ENCODE data around the gene KCNJ12.
A peak's percentile ranks its signal among the peaks of the same experiment; 100 is the strongest.
"Not testable (repeated sequence)": the region's sequence is repeated elsewhere in the genome, so short reads cannot be mapped to it uniquely, and the experiment has no call there.

Gene KCNJ12

DNA sequence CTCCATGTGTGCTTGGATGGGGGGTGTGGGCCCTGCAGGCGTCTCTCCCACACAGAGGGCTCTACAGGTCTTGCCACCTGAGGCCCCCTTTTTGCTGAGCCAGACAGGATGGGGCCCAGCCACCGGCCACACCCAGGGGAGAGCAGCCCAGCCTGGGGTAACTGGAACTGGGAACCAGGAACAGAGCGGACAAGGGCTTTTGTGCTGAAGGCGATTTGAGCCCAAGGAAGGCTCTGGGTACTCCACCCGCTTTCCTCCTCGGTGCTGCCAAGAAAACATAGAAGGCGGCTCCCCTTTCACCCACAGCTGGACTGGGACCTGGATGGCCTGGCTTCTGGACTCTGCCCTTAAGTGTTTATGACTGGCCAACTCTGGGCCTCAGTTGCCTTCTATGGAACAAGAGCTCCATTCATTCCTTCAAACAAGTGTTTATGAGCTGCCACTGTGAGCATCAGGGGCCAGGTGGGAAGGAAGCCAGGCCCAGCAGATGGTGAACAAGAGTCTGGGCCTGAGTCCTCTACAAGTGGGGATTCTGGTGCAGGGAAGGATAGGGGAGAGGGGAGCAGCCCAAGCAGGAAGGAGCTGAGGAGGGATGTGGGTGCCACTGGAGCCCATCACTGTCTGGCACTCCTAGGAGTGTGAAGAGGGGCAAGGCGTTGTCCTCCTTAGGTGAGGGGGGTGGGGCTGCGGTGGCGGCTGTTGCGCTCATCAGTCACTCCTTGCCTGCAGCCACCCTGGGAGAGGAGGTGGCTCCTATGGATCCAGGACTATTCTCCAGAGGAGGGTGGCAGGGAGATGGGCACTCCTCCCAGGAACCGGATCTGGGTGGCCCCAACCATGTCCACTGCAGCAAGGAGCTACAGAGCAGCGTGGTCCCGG lies 46.4 kb downstream of the KCNJ12 start:
- not testable (repeated sequence) for DNase-seq

DNA sequence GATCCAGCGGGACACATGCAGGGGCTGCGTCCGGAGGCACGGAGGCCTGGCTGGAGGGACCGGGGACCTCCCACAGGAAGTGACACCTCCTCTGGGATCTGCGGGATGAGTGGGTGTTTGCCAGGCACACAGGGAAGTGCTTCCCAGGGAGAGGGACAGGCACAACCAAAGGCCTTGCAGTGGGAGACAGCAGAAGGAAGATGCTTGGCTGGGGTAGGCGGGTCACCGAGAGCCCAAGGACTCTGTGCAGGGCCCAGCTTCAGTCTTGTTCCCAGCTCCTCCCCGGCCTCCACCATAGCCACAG lies 47.0 kb downstream of the KCNJ12 start:
- DNase-seq, result not testable (repeated sequence)

DNA sequence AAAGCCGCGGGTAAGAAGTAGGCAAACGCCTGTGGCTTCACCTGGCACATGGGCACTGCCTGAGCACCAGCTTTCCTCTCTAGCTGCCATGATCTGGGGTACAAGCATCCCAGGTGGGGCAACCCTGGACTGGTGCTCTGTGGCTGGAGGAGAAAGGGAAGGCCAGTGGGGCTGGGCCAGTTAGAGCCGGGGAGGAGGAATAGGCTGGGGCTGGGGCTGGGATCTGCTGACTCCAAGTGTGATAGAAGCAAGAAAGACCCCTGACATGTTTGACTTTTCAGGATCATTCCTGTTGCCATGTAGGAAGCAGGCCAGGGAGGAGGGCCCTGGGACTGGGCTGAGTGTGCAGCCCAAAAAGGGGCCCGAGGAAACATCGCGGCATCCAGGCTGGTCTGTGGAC lies 48.5 kb downstream of the KCNJ12 start:
- DNase-seq, result not testable (repeated sequence)

DNA sequence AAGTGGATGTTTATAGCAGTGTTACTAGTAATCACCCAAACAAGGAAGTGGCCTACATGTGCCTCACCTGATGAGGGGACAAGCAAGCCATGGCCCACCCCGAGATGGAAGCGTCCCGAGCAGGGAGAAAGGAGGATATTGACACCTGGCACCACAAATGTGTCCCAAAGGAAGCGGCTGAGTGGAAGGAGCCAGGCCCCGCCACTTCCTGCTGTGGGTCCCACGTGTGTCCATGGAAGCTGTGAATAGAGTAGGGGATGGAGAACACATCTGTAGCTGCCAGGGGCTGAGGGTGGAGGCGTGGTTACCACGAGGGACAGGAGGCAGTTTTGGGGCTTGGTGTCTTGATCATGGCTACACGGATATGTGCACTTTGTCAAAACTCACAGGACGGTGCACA lies 49.2 kb downstream of the KCNJ12 start:
- DNase-seq, result no peak

DNA sequence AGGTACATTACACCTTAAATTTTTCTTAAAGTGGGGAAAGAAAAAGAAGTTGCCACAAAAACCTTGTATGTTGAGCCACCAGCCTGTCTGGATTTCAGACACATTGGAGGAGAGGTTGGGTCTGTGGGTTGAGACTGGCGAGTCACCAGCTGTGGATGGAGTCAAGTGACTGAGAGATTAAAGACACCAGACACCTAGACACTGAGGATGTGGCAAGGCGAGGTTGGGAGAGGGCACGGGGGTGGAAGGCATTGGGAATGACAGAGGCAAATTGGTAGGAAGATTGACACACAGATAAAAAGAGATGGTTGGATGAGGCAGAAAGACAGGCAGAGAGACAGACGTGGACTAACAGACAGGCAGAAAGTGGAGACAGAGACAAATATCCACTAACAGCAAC lies 49.6 kb downstream of the KCNJ12 start:
- DNase-seq, result no peak

DNA sequence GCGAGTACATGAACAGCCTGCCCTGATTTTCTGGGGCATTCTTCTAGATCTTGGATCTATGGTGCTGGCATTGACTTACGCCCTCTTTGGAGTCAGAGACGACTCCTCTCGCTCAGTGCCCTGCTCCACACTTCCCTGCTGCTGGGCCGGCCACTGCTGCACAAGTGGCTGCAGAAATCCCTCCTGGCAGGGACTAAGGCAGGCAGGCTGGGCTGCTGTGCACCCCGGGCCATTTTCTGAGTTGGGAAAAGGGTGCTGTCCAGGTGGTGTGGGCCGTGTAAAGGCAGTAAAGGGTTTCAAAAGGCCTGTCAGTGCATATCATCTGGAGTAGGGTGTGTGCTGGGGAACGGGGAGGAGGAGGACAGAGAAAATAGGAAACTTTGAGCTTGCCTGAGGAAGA lies 50.1 kb downstream of the KCNJ12 start:
- DNase-seq, result not testable (repeated sequence)

DNA sequence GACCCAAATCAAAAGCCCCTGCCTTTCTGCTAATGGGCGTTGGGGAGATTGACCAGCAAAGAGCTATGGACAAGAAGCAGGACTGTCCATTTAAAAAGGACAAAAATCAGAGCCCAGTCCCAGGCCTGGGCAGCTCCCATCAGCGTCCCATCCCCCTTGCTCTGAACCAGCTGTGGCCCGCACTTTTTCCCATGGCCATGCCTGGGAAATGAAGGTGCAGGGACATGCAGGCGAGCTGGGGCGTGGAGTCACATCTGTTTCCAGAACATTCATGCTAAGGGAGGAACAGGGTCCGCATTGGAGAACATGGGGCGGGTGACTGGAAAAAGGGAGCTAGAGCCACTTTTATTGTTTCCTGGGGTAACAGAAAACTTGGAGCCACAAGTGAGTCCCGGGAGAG lies 50.7 kb downstream of the KCNJ12 start:
- not testable (repeated sequence) for DNase-seq

DNA sequence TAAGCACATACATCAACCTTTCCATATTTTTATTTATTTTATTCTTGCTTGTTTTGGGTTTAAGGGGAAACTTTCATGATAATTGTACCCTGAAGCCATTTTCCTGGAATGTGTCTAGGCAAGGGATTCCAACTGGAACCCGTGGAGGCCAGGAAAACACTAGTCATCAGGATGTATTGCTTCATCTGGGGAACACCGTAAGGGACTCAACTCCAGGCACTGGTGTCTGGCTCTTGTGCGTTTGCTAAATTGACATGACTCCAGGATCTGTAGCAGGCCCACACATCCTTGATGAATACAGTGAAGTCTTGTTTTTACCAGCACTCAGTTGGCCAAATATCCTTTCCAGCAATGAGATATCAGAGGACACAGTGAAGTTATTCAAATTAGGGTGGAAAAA lies 51.6 kb downstream of the KCNJ12 start:
- not testable (repeated sequence) for DNase-seq

DNA sequence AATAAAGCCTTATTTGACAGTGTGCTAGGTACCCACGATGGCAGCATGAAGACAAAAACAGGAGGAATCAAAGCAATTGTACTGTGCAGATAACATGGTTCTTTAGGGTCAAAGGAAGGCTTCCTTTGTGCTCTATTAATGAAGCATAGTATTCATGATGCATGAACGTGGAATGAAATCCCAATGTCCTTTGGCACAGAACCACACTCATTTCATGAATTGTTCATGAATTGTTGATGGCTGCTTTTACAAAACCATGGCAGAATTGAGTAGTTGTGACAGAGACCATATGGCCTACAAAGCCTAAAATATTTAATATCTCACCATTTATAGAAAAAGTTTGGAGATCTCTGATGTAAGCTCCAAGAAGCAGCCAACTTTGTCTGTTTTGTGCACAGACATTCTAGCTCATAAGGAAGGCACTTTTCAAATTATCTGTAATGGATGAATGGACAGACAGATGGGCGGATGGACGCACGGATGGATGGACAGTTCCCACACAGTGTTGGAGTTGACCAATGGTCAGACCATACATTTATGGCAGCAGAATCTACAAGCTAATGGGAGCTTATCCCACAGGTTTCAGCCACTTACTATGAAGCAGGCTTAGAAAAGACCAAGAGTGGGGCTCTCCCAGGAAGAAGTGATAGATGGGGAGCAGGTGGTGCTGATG lies 52.7 kb downstream of the KCNJ12 start:
- DNase-seq, result not testable (repeated sequence)

DNA sequence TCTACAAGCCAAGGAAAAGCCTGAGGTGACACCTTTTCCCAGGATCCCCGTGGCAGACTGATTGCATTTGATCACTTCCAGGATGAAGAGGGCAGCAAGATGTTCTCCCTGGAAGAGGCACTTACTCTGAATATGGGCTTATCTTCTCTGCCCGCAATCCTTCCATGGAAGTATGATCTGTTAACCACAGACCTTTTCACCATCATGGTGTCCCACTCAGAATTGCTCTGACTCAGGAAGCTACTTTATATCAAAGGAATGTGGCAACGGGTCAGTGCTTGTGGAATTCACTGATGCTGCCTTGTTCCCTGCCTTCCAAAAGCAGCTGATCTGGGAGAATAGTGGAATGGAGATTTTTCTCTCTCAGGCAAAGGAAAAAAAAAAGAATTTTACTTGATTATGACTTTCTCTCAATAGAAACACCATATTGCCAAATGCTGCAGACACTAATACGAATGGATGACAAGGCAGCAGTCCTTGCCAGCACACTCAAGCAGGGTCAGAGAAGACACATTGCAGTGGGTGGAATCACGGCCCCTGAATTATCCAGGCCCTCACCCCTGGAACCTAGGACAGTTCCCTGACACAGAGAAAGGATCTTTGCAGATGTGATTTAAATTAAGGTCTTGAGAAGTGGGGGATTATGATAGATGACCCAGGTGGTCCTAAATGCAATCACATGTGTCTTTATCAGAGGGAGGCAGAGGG lies 53.9 kb downstream of the KCNJ12 start:
- not testable (repeated sequence) for DNase-seq

DNA sequence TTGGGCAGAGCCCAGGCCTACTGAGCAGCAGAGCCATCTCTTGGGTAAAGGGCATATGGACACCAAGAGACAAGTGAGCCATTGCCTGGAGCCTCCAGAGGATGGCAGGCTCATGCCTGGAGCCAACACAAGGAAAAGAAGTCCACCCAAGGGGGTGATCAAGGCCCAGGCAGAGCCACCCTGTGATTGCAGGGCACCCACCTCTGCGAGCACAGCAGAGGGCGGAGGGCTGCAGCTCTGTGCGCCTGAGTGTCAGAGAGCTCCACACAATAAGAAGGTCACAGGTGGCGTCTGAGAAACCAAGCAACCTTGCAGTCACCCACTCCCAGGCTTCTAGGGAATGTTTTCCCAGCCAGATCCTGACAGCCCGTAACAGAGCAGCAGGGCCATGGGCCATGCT lies 57.8 kb downstream of the KCNJ12 start:
- not testable (repeated sequence) for DNase-seq

DNA sequence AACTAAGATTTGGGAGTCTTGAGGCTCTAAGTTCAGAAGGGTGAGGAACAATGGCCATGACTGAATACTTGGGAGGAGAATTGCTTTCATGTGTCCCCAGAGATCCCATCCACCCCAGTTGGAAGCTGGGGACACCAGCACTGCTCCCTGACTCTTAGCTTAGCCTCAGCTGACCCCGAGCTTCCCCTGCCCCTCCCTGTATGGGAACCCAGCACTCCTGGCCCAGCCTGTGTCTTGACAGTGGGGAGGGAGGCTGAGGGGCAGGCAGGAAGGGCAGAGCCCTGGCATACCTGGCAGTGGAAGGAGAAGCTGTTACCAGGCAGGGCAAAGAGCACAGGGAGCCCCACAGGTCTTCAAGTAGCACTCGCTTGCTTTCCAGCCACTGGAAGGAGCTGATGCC lies 58.8 kb downstream of the KCNJ12 start:
- DNase-seq, result not testable (repeated sequence)

DNA sequence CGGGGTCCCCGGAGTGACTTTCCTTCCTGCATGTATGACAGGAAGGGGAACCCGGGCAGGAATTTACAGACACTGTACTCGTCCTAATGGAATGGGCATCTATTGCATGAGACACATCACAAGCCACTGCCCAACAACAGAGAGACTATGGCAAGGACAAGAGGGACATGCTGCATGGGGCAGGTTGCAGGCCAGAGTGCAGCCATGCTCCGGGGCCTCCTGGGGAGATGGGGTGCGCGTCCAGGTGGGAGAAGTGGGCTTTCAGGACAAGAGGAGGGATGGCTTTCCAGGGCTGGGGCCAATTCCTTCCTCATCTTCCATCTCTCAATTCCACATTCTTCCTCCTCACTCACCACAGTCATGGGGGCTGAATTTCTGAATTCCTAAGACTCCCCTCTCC lies 60.3 kb downstream of the KCNJ12 start:
- not testable (repeated sequence) for DNase-seq

DNA sequence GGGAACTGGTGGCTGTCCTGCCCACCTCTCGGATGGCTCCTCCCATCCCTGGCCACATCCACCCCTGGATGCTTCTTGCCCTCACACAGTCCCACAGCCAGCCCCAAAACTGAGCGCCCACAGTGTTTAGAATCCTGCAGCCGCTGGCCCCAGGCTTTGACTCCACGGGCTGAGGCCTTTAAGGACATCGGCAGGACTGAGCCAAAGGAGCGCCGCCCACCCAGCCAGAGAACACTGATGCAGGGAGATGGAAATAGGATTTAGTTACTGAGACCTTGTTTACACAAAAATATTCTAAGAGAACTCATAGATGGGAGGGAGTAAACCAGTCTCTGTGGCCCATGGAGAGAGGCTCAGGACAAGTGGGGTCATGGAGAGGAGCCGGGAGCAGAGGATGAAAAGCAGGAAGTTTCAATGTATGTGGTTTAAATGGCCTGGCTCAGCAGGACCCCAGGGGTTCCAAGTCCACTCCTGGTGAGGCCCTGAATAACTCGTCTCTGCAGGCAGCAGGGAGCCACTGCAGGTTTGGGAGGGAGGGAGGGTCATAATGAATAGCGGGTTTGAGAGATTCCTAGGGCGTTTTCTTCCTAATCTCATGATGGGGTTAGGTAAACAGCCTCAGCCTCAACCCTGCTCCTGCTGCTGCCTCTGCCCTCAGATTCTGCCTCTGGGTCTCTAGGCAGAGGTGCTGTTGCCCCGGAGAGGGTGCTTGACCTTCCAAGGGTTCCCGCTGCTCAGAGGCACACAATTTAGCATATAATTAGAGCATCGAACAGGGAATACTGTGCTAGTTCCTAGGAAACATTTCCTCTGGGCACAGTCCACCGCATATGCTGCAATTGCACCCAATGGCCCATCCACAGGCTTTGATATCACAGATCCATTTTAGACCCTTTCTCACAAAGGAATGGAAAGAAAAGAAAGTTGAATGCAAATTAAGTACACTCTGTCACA lies 61.0 kb downstream of the KCNJ12 start:
- not testable (repeated sequence) for DNase-seq

DNA sequence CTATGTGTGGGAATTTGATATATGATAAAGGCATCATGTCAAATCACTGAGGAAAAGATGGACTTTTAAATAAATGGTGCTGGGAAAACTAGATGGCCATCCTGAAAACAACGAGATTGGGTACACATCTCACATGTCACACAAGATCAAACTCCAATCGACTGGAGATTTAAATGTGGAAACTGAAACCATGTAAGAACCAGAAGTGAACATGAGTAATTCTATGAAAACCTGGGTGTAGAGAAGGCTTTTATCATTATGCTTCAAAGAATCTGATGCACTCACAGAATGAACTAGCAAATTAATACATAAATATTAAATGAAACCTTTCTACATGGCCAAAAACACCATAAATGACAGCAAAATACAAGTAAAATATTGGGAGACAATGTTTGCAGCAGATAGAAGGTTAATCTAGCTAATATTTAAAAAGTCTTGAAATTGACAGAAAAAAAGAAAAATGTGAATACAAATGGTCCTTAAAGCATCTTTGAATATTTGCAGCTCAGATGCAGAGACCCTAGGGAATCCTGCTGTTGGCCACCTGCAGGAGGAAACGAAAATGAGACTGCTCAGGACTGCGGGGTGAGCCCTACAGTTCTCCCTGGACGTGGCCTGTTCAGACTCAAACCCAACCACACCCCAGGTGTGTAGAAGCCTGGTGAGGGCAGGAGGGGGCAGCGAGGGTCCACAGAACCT lies 62.3 kb downstream of the KCNJ12 start:
- DNase-seq, result not testable (repeated sequence)

DNA sequence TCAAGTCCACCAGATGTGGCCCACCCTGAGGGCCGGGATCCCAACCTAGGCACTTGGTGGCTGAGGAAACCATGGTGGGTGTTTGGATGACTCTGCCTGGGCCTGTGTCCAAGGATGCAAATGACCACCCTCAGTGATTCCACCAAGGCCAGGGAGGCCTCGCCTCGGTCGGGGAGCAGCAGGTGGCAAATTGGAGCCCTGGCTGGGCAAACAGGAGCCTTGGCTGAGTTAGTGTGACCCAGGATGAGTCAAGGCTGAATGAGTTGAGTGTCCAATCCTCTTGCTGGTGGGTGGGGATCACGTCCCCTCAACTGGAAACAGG lies 62.8 kb downstream of the KCNJ12 start:
- DNase-seq, result not testable (repeated sequence)

DNA sequence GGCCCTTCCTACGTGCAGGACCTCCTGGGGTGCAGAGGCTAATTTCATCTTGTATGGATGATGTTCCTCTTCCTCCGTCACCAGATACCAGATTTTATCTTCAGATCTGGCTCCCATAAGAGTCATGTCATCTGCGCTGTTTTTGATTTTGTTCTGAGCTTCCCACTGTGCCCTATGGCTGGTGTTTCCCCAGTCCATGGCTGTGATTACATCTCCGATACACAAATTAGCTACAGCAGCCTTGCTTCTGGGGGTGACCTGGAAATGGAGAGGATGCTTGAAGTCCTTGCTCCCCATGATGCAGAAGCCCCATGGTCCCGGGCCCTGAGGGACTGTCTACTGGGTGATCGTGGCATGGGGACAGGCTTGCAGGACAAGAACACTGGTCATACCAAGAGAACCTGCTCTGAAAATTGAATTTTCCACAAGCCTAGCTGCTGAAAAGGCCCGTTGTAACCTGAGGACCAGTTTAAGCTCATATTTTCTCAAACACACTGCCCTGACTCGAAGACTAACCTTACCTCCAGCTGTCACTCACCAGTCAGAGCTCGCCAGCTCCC lies 69.0 kb downstream of the KCNJ12 start:
- DNase-seq, result no peak

DNA sequence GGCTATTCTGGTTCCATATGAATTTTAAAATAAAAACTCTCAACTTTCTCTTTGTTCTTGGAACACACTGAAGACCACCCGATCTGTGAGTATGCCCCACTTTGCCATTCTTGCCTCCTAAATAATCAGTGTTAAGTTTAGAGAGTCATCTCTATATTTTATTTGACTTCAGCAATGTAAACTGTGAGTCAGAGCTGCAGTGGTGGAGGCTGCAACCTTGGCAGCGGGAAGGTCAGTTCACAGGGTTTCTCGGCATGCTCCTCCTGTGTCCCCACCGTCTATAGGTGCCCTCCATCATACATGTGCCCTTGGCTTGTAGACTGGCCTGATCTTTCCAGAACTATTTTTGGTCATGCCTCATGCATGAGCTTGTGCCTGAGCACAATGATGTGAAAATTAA lies 71.4 kb downstream of the KCNJ12 start:
- not testable (repeated sequence) for DNase-seq

DNA sequence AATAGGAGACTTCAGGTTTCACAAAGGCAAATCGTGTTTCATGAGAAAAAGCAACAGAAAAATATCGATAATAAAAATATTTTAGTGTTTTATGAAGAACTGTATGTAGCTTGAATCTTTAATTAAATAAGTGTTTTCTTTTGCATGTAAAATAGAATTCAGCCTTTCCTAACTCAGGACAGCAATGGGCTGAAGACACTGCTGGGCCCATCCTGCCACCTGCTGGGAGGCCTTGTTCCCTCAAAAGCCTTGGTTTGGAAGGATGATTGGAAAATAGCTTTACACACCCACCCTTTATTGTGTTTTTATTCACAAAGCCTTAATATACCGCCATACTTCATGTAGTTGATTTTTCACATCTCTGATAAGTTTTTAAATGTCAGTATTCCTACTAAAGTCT lies 73.7 kb downstream of the KCNJ12 start:
- DNase-seq, result not testable (repeated sequence)

DNA sequence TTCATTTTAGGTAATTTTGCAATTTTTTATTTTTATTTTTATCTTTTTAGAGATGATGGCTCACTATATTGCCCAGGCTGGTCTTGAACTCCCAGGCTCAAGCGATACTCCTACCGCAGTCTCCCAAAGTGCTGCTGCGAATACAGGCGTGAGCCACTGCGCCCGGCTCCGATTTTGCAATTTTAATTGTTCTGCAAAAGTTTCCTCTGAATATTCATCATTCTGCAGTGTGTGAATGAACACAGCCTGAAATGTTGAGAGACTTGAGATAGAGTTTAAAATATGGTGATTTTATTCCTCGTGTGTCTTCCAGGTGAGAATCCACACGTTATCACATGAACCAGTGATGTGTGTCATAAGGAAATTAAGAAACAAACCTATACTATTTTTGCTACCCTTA lies 75.8 kb downstream of the KCNJ12 start:
- DNase-seq, result no peak

DNA sequence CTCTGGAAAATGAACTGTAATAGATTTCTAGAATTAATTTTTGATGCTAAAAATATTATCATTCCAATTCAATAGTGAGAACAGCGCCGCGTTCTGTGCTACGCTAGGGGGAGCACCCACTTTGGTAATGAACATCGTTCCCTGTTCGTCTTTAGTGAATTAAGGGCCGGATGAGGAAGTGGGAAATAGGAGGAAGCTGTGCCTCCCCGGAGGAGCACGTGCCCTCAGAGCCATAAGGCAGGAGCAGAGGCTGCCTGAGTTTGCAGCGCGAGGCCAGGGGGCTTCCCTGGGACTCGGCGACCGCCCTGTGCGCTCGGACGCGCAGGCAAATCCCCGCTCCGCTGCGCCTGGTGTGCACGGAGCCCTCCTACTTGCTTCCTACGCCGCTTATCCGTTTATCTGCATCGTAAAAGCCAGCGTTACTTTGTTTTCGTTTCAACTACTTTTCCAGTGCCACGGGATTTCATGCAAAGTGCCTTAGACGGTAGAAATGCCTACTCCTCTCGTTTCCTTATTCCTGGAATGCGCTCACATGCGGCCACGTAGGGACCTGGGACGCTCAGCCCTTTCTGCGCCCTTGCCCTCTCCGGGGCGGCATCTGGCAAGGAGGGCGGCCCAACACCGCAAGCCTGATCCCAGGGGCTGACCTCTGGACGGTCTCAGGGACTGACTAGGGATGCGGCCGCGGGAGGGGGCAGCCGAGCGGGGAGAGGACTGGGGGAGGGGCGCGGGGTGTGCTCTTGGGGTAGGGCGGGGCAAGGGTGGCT lies 76.4 kb downstream of the KCNJ12 start:
- DNase-seq, result peak; percentile 83
